Omental fat pad (tissue), 4 donors: ENCODE measurements around the gene PIK3CB. TPM values are rescaled to one million over a fixed set of nuclear protein-coding genes. Genes with fewer than 3 reads are reported as not detected.
"Not testable (repeated sequence)": the region's sequence is repeated elsewhere in the genome, so short reads cannot be mapped to it uniquely, and the experiment has no call there.

ENCODE experiments used
- ATAC-seq: fragments of 150-250 bp; one replicate; pipeline ENCODE4 v1.9.1; 2016; ENCODE audit warnings: mild to moderate bottlenecking, moderate library complexity; ENCODE audit not compliant: low FRiP score
- DNase-seq: peaks from one replicate; pipeline ENCODE4 v3.0.0-alpha.2; 2019; ENCODE audit warnings: low spot score
- total RNA-seq, 4 donors: library from RNA; depleted of rRNA; stranded (reverse); fragments of >200 nt; gene quantifications; one replicate each; pipeline ENCODE4 v1.1.0, GENCODE V29; 2016
- TF ChIP-seq, protein P1 (sequence below), 3 donors: fragments of 450-650 bp; IDR thresholded peaks; one replicate each; pipeline ENCODE4 v1.5.1; 2016 to 2017; ENCODE audit warnings: antibody characterized with exemption in 3 of 3, mild to moderate bottlenecking in 3 of 3, moderate library complexity in 2 of 3

PIK3CB gene
- total RNA-seq, 4 donors from 2014 or later: 20.6 to 42.8 (median 22.4) TPM

DNA sequence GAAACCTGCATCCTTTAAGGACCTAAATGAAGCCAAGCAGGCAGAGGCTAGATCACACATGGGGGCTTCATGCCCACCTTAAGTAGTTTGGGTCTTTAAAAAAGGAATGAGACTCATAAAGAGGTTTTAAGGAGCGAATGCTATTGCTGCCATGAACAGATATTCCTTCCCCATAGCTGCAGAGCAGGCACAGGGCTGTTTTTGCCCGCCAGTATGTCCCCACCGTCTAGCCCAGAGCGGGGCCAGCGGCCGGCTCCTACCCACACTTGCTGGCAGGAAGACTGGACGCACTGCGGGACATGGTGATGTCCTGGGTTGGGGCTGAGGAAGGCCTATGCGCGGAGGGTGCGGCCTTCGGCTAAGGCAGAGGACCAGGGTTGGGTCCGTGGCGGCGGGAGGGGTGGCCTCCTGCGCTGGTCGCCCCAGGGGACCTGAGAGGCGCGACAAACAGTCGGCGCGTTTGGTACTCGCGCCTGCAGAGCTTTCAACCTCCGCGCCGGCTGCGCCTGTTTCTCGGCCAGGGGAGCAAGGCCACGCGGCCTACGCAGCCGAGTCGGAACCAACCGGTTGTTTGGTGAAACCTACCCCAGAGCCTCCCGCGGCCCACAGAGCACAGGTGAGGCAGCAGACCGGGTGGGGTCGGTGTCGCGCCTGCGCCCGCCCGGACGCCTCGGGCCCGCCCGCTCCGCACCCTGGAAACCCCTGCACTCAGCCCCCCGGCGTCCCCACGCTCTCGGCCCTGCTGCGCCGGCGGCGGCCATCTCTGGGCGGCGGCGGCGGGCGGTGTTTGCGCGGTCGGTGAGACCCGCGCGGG is 226.2 kb downstream of the PIK3CB start, which contains the start of gene FAIM:
FAIM (plus strand) TSS at position 450 of the 814 bp plus-strand sequence. CDS start 10,956 bp downstream, outside the sequence.
- ATAC-seq: peak; percentile 87
- TF ChIP-seq, protein P1, sequence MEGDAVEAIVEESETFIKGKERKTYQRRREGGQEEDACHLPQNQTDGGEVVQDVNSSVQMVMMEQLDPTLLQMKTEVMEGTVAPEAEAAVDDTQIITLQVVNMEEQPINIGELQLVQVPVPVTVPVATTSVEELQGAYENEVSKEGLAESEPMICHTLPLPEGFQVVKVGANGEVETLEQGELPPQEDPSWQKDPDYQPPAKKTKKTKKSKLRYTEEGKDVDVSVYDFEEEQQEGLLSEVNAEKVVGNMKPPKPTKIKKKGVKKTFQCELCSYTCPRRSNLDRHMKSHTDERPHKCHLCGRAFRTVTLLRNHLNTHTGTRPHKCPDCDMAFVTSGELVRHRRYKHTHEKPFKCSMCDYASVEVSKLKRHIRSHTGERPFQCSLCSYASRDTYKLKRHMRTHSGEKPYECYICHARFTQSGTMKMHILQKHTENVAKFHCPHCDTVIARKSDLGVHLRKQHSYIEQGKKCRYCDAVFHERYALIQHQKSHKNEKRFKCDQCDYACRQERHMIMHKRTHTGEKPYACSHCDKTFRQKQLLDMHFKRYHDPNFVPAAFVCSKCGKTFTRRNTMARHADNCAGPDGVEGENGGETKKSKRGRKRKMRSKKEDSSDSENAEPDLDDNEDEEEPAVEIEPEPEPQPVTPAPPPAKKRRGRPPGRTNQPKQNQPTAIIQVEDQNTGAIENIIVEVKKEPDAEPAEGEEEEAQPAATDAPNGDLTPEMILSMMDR (IDR thresholded peaks at IDR 0.05): no peak
- DNase-seq: peak; percentile 32

DNA sequence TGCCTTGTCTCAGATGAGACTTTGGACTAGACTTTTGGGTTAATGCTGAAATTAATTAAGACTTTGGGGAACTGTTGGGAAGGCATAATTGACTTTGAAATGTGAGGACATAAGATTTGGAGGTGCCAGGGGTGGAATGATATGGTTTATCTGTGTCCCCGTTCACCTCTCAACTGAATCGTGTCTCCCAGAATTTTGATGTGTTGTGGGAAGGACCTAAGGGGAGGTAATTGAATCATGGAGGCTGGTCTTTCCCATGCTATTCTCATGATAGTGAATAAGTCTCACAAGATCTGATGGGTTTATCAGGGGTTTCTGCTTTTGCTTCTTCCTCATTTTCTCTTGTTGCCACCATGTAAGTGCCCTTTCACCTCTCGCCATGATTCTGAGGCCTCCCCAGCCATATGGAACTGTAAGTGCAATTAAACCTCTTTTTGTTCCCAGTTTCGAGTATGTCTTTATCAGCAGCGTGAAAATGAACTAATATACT is 230.6 kb downstream of the PIK3CB start:
- not testable (repeated sequence) for DNase-seq, ATAC-seq

Other genes with a start within 250 kb of the PIK3CB start
- gene CEP70, start 240.7 kb downstream of the PIK3CB start, total RNA-seq: 10 to 100 TPM; 10.6 to 15.4 (median 13.8) TPM
- gene FAIM, start 226.2 kb downstream of the PIK3CB start, total RNA-seq: 10 to 100 TPM in 3 of 4 donors, 1 to 10 TPM in 1; 8.9 to 20.5 (median 14.1) TPM
- not detected for gene FOXL2, start 112.2 kb upstream of the PIK3CB start, total RNA-seq
- gene FOXL2NB, start 112.3 kb upstream of the PIK3CB start, total RNA-seq: not detected
- not detected for gene PRR23A, start 171.3 kb upstream of the PIK3CB start, total RNA-seq
- gene PRR23B, start 186.0 kb upstream of the PIK3CB start, total RNA-seq: not detected
- not detected for gene PRR23C, start 210.0 kb upstream of the PIK3CB start, total RNA-seq